Amygdala (tissue), 56 donors: Measurements from ENCODE around the gene FGD5.
A peak's percentile ranks its signal among the peaks of the same experiment; 100 is the strongest.

ENCODE experiments used
- DNase-seq, 56 donors: peaks; one replicate each; lab custom pipeline; 2025; lab: John Stamatoyannopoulos, UW

The FGD5 gene

DNA sequence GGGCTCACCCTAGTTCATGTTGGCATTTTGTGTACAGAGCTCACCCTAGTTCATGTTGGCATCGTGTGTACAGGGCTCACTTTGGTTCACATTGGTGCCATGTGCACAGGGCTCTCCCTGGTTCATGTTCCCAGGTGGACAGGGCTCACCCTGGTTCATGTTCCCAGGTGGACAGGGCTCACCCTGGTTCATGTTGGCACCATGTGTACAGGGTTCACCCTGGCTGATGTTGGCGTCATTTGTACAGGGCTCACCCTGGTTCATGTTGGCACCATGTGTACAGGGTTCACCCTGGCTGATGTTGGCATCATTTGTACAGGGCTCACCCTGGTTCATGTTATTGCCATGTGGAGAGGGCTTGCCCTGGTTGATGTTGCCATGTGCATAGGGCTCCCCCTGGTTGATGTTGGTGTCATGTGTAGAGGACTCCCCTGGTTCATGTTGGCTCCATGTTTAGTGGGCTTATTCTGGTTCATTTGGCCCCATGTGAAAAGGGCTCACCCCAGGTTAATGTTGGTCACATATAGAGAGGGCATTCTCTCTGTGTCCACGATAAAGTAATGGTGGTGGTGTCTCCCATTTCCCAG is 97.0 kb downstream of the FGD5 start:
- DNase-seq, result no peak

- DNase-seq, result no peak
These were observed 99.6 kb downstream of the FGD5 start for GRCh38 chr3:14918356-14918860.

GRCh38 chr3:14920536-14920935 is 101.8 kb downstream of the FGD5 start:
- no peak for DNase-seq

GRCh38 chr3:14921034-14921616 is 102.4 kb downstream of the FGD5 start:
- peak; percentile 21 to 91 (median 68) for DNase-seq

- DNase-seq, result no peak
These were observed 103.3 kb downstream of the FGD5 start for GRCh38 chr3:14921811-14922705.

GRCh38 chr3:14922863-14923262 is 104.1 kb downstream of the FGD5 start:
- DNase-seq, result no peak

- no peak for DNase-seq
These were observed 104.7 kb downstream of the FGD5 start for GRCh38 chr3:14923476-14923875.

DNA sequence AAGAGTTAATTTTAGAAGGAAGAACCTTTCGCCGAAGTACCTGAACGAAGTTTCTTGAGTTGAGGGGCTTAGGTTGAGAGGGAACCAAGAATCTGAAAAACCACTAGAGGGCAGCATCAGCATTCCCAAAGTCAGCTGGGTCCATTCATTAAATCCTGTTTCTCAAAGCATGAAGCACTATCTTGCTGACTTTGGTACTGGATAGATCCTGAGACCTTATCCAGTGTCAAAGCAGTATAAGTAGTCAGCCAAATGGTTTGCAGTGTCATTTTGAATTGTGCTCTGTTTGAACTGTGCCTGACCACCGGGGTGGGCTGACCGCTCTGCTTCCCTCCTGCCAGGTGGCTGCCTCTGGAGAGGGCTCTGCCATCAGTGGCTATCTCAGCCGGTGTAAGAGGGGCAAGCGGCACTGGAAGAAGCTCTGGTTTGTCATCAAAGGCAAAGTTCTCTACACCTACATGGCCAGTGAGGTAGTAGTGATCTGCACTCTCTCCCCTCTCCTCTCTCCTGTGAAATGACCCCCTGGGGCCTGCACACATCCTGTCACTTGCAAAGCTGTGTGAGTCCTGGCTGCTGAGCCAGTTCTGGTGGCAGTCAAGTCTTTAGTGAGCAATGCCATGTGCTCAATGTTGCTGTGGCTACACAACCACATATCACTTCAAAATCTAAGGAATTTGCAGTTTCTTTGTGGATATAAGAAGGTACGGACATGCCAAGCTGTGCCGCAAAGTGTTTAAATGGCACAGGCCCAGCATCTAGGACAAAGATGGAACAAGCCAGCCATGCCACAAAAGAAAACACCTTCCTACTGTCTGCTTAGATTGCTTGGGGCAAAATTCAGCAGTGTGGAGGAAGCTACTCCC is 107.2 kb downstream of the FGD5 start:
- peak in 12 of 56 donors; percentile 1 to 63 (median 11) for DNase-seq

DNA sequence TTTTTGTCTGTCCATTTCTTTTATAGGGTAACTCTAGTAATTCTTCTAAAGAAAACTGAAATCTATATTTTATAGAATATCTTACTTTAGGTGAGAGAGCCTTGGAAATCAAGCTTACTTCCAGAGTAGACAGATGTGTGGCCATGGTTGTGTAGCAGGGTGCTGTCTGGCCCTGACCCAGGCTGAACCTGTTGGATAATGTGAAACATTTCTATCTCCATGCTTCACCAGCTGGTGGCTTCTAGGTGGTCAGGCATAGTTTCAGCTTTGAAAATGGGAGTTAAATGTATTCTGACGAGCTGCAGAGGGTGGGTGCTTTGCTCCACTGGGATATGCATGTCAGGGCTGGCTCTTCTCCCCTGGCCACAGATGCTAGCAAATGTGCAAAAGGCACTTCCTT is 107.8 kb downstream of the FGD5 start:
- DNase-seq, result no peak

DNA sequence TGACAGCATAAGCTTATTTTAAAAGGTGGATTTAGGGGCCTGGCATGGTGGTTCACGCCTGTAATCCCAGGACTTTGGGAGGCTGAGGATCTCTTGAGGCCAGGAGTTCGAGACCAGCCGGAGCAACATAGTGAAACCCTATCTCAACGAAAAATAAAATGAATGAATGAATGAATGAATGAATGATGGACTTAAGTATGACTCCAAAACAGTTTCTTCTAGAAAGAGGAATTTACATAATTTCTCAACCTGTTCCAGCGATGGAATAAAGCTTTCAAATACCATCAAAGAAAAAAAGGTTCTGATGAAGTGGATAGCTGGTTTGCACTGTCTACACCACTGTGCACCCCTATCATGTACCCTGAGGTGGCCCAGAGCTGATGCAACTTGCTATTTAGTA is 108.5 kb downstream of the FGD5 start:
- no peak for DNase-seq

DNA sequence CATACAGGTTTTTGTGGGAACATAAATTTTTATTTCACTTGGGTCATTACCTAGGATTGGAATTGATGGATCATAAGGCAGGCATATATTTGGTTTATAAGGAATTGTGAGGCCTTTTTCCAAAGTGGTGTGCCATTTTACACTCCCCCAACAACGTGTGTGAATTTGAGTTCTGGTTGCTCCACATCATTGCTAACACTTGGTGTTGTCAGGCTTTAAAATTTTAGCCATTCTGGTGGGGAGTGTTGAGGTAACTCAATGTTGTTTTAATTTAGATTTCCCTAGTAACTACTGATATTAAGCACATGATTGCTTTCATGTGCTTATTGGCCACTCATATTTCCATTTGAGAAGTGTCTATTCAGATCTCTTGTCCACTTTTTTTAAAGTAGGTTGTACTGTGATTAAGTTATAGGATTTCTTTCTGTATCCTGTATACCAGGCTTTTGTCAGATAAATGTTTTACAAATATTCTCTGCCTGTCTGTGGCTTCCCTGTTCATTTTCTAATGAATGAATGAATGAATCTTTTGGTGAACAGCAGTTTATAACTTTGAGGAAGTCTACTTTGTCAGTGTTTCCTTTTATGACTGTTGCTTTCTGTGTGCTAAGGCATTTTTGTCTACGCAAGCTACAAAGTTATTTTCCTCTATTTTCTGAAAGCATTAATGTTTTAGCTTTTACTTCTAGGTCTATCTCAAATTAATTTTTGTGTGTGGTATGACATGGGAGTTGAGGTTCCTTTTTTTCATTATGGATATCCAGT is 110.7 kb downstream of the FGD5 start:
- DNase-seq, result no peak

GRCh38 chr3:14933820-14934425 is 115.2 kb downstream of the FGD5 start:
- no peak for DNase-seq

DNA sequence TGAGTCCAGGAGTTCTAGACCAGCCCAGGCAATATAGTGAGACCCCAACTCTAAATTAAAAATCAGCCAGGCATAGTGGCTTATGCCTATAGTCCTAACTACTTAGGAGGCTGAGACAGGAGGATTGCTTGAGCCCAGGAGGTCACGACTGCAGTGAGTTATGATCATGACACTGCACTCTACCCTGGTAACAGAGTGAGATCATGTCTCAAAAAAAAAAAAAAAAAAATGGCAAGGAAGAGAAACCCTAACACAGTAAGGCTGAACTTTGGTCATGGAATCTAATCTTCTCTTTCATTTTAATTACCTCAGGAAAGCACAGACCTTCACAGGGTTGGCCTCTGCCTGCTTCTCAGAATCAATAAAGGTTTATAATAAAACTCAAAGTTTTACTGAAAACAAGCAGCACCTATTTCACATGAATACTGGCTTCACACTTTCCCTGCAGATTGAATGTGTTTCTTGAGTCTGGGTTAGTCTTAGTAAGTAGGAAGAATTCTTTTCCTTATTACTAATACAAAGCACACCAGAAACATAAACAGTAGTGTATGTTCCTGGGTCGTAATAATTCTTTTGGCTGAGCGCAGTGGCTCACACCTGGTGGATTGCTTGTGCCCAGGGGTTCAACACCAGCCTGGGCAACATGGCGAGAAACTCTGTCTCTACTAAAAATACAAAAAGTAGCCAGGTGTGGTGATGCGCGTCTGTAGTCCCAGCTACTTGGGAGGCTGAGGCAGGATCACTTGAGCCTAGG is 117.0 kb downstream of the FGD5 start:
- DNase-seq, result no peak

DNA sequence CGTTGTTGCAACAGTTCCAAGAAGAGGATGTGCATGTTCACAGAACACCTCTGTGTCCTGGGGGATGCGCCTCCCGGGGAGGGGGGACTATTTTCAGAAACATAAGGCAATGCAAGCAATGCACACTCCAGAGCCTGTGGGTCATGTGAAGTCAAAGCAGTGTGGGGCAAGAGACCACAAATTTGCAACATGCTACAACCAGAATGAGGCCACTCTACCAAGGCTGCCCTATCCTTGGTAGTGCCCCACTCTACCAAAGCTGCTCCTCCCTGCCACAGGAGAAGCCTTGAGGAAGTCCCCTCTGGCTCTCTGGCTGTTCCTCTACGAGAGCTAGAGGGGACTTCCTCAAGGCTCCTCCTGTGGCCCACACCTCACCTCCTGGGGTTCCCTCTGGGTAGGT is 120.2 kb downstream of the FGD5 start:
- DNase-seq, result no peak

- peak in 1 of 56 donors; percentile 2 for DNase-seq
These were observed 123.1 kb downstream of the FGD5 start for GRCh38 chr3:14941871-14942270.

- no peak for DNase-seq
These were observed 124.3 kb downstream of the FGD5 start for GRCh38 chr3:14943042-14943441.

GRCh38 chr3:14946236-14946635 is 127.5 kb downstream of the FGD5 start:
- DNase-seq, result no peak

DNA sequence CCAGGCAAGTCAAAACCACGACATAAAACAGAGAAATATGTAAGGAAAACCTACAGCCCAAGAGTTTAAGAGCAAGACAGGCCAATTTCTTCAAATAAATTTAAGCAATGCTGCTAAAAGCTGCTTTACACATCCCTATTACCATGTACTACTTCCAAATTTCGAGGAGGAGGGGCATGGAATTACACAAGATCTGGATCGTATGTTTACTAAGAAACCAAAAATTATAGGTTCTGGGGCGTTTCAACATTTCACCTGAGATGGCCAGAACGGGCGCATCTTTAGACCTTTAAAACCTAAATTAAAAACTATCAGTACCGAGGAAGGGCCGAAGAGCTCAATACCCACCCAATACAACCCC is 128.0 kb downstream of the FGD5 start:
- DNase-seq, result no peak
